CD14-positive monocyte (primary cell): ENCODE results near the gene UBL4A. TPM values are rescaled to one million over a fixed set of nuclear protein-coding genes. Genes with fewer than 3 reads are reported as not detected.

Experiments used
- DNase-seq, 3 donors: peaks; one replicate each; pipeline ENCODE4 v3.0.0-alpha.2; 2011 to 2022
- H2AFZ ChIP-seq: 2 replicates; pipeline ENCODE4 v1.6.0; 2012; ENCODE audit warnings: mild to moderate bottlenecking, low read depth, low read length, inconsistent platforms; ENCODE audit not compliant: insufficient read depth, poor library complexity, severe bottlenecking
- H3K27ac ChIP-seq, 2 donors: 1 replicate in 1 of 2; 2 replicates in 1 of 2; pipeline ENCODE4 v1.5.1; 2012 to 2013; ENCODE audit warnings: low read length in 2 of 2, control low read depth in 1 of 2, inconsistent platforms in 1 of 2, low read depth in 1 of 2, mild to moderate bottlenecking in 1 of 2
- H3K27me3 ChIP-seq, 2 donors: one replicate each; pipeline versions ENCODE4 v1.6.0 to v1.6.1; 2011 to 2013; ENCODE audit warnings: low read length in 2 of 2; ENCODE audit not compliant: control insufficient read depth in 2 of 2, insufficient read depth in 2 of 2
- H3K36me3 ChIP-seq, 2 donors: replicated peaks in 1 of 2; 1 replicate in 1 of 2; 2 replicates in 1 of 2; pipeline versions ENCODE4 v1.5.1 to v1.6.1; 2012 to 2013; ENCODE audit warnings: low read length in 2 of 2, control low read depth in 1 of 2, inconsistent platforms in 1 of 2, mild to moderate bottlenecking in 1 of 2; ENCODE audit not compliant: insufficient read depth in 2 of 2, control insufficient read depth in 1 of 2
- H3K4me1 ChIP-seq, 2 donors: 1 replicate in 1 of 2; 2 replicates in 1 of 2; pipeline versions ENCODE4 v1.5.1 to v1.6.1; 2012 to 2013; ENCODE audit warnings: low read length in 2 of 2, control low read depth in 1 of 2, inconsistent platforms in 1 of 2, mild to moderate bottlenecking in 1 of 2, moderate library complexity in 1 of 2; ENCODE audit not compliant: insufficient read depth in 2 of 2, control insufficient read depth in 1 of 2
- H3K4me2 ChIP-seq: replicated peaks from 2 replicates; pipeline ENCODE3; 2012; ENCODE audit warnings: low read length, moderate library complexity, mild to moderate bottlenecking; ENCODE audit not compliant: poor library complexity, severe bottlenecking; ENCODE audit errors: extremely low read depth
- H3K4me3 ChIP-seq, 3 experiments: fragments of 200-600 bp in 1 of 3; sonication (generic) in 1 of 3; replicated peaks in 1 of 3; 1 replicate in 2 of 3; 2 replicates in 1 of 3; pipeline ENCODE4 v1.5.1; 2011 to 2013; ENCODE audit warnings: low read length in 3 of 3, mild to moderate bottlenecking in 3 of 3, control low read depth in 2 of 3, low read depth in 2 of 3, inconsistent platforms in 1 of 3, moderate library complexity in 1 of 3
- H3K79me2 ChIP-seq: 2 replicates; pipeline ENCODE4 v1.6.0; 2012; ENCODE audit warnings: mild to moderate bottlenecking, control low read depth, inconsistent platforms, low read length, moderate library complexity; ENCODE audit not compliant: insufficient read depth
- H3K9ac ChIP-seq: 2 replicates; pipeline ENCODE4 v1.6.0; 2017; ENCODE audit warnings: low read length, mild to moderate bottlenecking; ENCODE audit not compliant: insufficient read depth, poor library complexity, severe bottlenecking
- H3K9me3 ChIP-seq, 2 donors: replicated peaks in 1 of 2; 1 replicate in 1 of 2; 2 replicates in 1 of 2; pipeline versions ENCODE4 v1.5.1 to v1.6.1; 2012 to 2013; ENCODE audit warnings: low read length in 2 of 2, control low read depth in 1 of 2; ENCODE audit not compliant: control insufficient read depth in 1 of 2, insufficient read depth in 1 of 2
- H4K20me1 ChIP-seq: 2 replicates; pipeline ENCODE4 v1.6.0; 2012; ENCODE audit warnings: mild to moderate bottlenecking, low read length, control low read depth, moderate library complexity; ENCODE audit not compliant: insufficient read depth
- H3K27ac Mint-ChIP-seq, 7 donors: one replicate each; pipeline ENCODE4 v1.8.0; 2020; ENCODE audit warnings: mild to moderate bottlenecking in 7 of 7, mixed read lengths in 7 of 7, moderate library complexity in 6 of 7, inconsistent platforms in 2 of 7
- H3K27me3 Mint-ChIP-seq, 3 donors: one replicate each; pipeline ENCODE4 v1.8.0; 2021 to 2022; ENCODE audit warnings: low read depth in 3 of 3, mild to moderate bottlenecking in 3 of 3, mixed read lengths in 3 of 3, moderate library complexity in 3 of 3, inconsistent platforms in 1 of 3
- H3K36me3 Mint-ChIP-seq, 2 donors: one replicate each; pipeline ENCODE4 v1.8.0; 2020; ENCODE audit warnings: mixed read lengths in 2 of 2, inconsistent platforms in 1 of 2, mild to moderate bottlenecking in 1 of 2
- H3K4me1 Mint-ChIP-seq: one replicate; pipeline ENCODE4 v1.8.0; 2020; ENCODE audit warnings: mild to moderate bottlenecking, mixed read lengths
- H3K4me3 Mint-ChIP-seq, 2 donors: one replicate each; pipeline ENCODE4 v1.8.0; 2020; ENCODE audit warnings: mild to moderate bottlenecking in 2 of 2, mixed read lengths in 2 of 2, moderate library complexity in 1 of 2
- H3K9me3 Mint-ChIP-seq, 7 donors: one replicate each; pipeline ENCODE4 v1.8.0; 2020 to 2022; ENCODE audit warnings: mixed read lengths in 7 of 7, mild to moderate bottlenecking in 6 of 7, moderate library complexity in 6 of 7, inconsistent platforms in 2 of 7
- WGBS: methylation state at CpG from one replicate; pipeline ENCODE4 v1.1.5; 2013; ENCODE audit warnings: missing lambda C conversion rate; ENCODE audit not compliant: insufficient coverage; 5-methylcytosine and 5-hydroxymethylcytosine counted together
- intact Hi-C, 2 donors: fragments of 100-400 bp; cut with micrococcal nuclease; formaldehyde crosslinking; loops; one replicate each; pipeline versions ENCODE4 v1.15.0 to v1.15.1; 2023
- polyA plus RNA-seq, 3 donors: library from polyadenylated mRNA; depleted of rRNA in 1 of 3; unstranded in 2 of 3; stranded (reverse) in 1 of 3; fragments of 300-500 nt in 2 of 3; fragments of >200 nt in 1 of 3; fragmentation: Illumina TruSeq in 2 of 3; gene quantifications; 1 replicate in 2 of 3; 2 replicates in 1 of 3; pipeline ENCODE4 v1.2.3, GENCODE V29; 2012 to 2021
- TF ChIP-seq, protein P1 (sequence below): fragments of 200-600 bp; IDR thresholded peaks from one replicate; pipeline ENCODE4 v1.8.0; 2022; ENCODE audit warnings: antibody characterized with exemption, mild to moderate bottlenecking

Gene UBL4A
- polyA plus RNA-seq, 3 donors = 27.9 to 29.0 (median 28.1) TPM

DNA sequence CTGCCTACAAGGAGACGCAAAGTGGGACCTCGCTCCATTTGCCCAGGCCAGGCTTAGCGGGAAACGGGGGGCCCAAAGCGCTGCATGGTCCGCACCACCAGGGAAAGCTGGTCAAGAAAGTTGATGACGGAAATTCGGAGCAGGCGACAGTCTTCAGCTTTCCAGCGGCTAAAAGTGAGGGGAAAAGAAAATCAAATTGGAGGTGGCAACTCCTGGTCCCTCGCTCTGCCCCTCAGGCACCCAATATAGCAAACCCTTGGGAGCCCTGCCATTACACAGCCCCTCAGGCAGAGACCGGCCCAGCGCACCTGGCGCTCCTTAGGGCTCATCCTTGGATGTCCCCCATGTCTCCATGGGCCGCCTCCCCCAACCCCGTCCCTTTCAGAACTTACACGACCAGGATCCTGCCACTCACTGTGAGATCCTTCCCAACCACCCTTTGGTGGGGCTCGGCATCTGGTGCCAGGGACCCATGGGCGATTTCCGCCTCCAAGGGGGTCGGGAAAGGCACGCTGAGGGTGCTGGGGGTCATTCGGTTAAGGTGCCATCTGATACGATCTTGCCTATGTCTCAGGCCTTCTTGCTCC is 8.4 kb downstream of the UBL4A start:
- Mint-ChIP-seq H3K27me3 (peaks cover 2 to 24% (median 3%) of the 10 kb centered on the region in 3 donors), H3K36me3 (no peaks in the 10 kb centered on the region), H3K4me1 (peaks cover 7% of the 10 kb centered on the region), H3K4me3 (peak overlapping the region; percentile 70 to 75), H3K9me3 (peaks cover 0 to 6% (median 2%) of the 10 kb centered on the region in 7 donors), H3K27ac (peak overlapping the region; percentile 31 to 89 (median 79))
- no peaks in the 10 kb centered on the region for H3K79me2 ChIP-seq
- no peaks in the 10 kb centered on the region for H3K9me3 ChIP-seq
- intact Hi-C loops = loop anchor here in 1 of 2 donors (5.0 kb wide), 1 partner anchor 36 kb away; the partner anchor contains the start of gene FAM50A
- H3K4me3 ChIP-seq = peak overlapping the region; percentile 32 to 71 (median 42)
- TF ChIP-seq, protein P1, sequence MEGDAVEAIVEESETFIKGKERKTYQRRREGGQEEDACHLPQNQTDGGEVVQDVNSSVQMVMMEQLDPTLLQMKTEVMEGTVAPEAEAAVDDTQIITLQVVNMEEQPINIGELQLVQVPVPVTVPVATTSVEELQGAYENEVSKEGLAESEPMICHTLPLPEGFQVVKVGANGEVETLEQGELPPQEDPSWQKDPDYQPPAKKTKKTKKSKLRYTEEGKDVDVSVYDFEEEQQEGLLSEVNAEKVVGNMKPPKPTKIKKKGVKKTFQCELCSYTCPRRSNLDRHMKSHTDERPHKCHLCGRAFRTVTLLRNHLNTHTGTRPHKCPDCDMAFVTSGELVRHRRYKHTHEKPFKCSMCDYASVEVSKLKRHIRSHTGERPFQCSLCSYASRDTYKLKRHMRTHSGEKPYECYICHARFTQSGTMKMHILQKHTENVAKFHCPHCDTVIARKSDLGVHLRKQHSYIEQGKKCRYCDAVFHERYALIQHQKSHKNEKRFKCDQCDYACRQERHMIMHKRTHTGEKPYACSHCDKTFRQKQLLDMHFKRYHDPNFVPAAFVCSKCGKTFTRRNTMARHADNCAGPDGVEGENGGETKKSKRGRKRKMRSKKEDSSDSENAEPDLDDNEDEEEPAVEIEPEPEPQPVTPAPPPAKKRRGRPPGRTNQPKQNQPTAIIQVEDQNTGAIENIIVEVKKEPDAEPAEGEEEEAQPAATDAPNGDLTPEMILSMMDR = no peak
- WGBS = 90% methylated on average over 4 of the region's 24 CpGs
- peaks cover 15 to 19% of the 10 kb centered on the region in 2 donors for H3K4me1 ChIP-seq
- peak overlapping the region; percentile 46 for H2AFZ ChIP-seq
- no peaks in the 10 kb centered on the region for H3K27me3 ChIP-seq
- H3K4me2 ChIP-seq = peak overlapping the region; percentile 70
- no peak for DNase-seq
- no peaks in the 10 kb centered on the region for H3K36me3 ChIP-seq
- peak overlapping the region; percentile 65 for H3K9ac ChIP-seq
- peak overlapping the region; percentile 20 to 86 for H3K27ac ChIP-seq
- H4K20me1 ChIP-seq = no peaks in the 10 kb centered on the region

- TF ChIP-seq, protein P1 = no peak
- Mint-ChIP-seq H3K27me3 (peaks cover 0 to 25% (median 2%) of the 10 kb centered on the region in 3 donors), H3K27ac (peak overlapping the region in 3 of 7 donors; percentile 58 to 69 (median 65)), H3K36me3 (no peaks in the 10 kb centered on the region), H3K4me1 (peaks cover 7% of the 10 kb centered on the region), H3K9me3 (peaks cover 0 to 6% (median 2%) of the 10 kb centered on the region in 7 donors), H3K4me3 (no peak overlapping the region)
- no peaks in the 10 kb centered on the region for H3K27me3 ChIP-seq
- peaks cover 15 to 19% of the 10 kb centered on the region in 2 donors for H3K4me1 ChIP-seq
- H3K9me3 ChIP-seq = no peaks in the 10 kb centered on the region
- no peaks in the 10 kb centered on the region for H3K79me2 ChIP-seq
- H3K4me2 ChIP-seq = no peak overlapping the region
- no peak overlapping the region for H3K9ac ChIP-seq
- H3K27ac ChIP-seq = no peak overlapping the region
- no peak overlapping the region for H2AFZ ChIP-seq
- WGBS = 96% methylated on average over 4 of the region's 8 CpGs
- no peaks in the 10 kb centered on the region for H4K20me1 ChIP-seq
- H3K4me3 ChIP-seq = no peak overlapping the region
- intact Hi-C loops = loop anchor here in 1 of 2 donors (5.0 kb wide), 1 partner anchor 35 kb away; the partner anchor contains the start of gene FAM50A
- no peaks in the 10 kb centered on the region for H3K36me3 ChIP-seq
- no peak for DNase-seq
These were observed 9.6 kb downstream of the UBL4A start for GRCh38 chrX:154476821-154477220.
